Body of pancreas (tissue), 4 donors: ENCODE measurements around the gene SMIM17. TPM values are rescaled to one million over a fixed set of nuclear protein-coding genes. Genes with fewer than 3 reads are reported as not detected.
"Not testable (repeated sequence)": the region's sequence is repeated elsewhere in the genome, so short reads cannot be mapped to it uniquely, and the experiment has no call there.

ENCODE experiments used
- ATAC-seq: fragments of 150-250 bp; one replicate; pipeline ENCODE4 v1.9.1; 2016
- DNase-seq, 4 donors: peaks; one replicate each; pipeline ENCODE4 v3.0.0-alpha.2; 2019
- H3K27ac ChIP-seq, 4 donors: fragments of 200-600 bp; sonication (generic); 1 replicate in 3 of 4; 2 replicates in 1 of 4; pipeline versions ENCODE4 v1.5.1 to v1.6.1; 2016 to 2019; ENCODE audit warnings: mild to moderate bottlenecking in 1 of 4, mixed read lengths in 1 of 4, moderate library complexity in 1 of 4
- H3K27me3 ChIP-seq, 2 donors: fragments of 200-600 bp; sonication (generic); one replicate each; pipeline ENCODE4 v1.6.0; 2016; ENCODE audit warnings: mild to moderate bottlenecking in 1 of 2
- H3K36me3 ChIP-seq, 2 donors: fragments of 200-600 bp; sonication (generic); replicated peaks in 1 of 2; 2 replicates each; pipeline ENCODE4 v1.5.1; 2016; ENCODE audit warnings: low read depth in 2 of 2; ENCODE audit not compliant: insufficient read depth in 1 of 2
- H3K4me1 ChIP-seq: fragments of 200-600 bp; sonication (generic); one replicate; pipeline ENCODE4 v1.6.0; 2016
- H3K4me3 ChIP-seq, 2 donors: fragments of 200-600 bp; sonication (generic); 1 replicate in 1 of 2; 2 replicates in 1 of 2; pipeline ENCODE4 v1.5.1; 2016 to 2019
- H3K9me3 ChIP-seq, 3 donors: fragments of 200-600 bp; sonication (generic); 1 replicate in 2 of 3; 2 replicates in 1 of 3; pipeline ENCODE4 v1.5.1; 2016
- POLR2A ChIP-seq, 3 donors: fragments of 450-650 bp; IDR thresholded peaks; one replicate each; pipeline ENCODE4 v1.6.1; 2016; ENCODE audit warnings: antibody characterized with exemption in 3 of 3, mild to moderate bottlenecking in 2 of 3
- WGBS, 2 donors: methylation state at CpG; one replicate each; pipeline ENCODE4 v1.1.5; 2017; 5-methylcytosine and 5-hydroxymethylcytosine counted together
- intact Hi-C: fragments of 100-400 bp; cut with DNase I; formaldehyde crosslinking; loops from one replicate; pipeline ENCODE4 v1.15.1; 2023
- total RNA-seq, 2 donors: library from RNA; depleted of rRNA; stranded (reverse); fragments of >200 nt; gene quantifications; one replicate each; pipeline ENCODE4 v1.1.0, GENCODE V29; 2016
- TF ChIP-seq, protein P1 (sequence below), 7 experiments: fragments of 450-650 bp in 4 of 7; fragments of 200-600 bp in 3 of 7; sonication (generic) in 3 of 7; IDR thresholded peaks; one replicate each; pipeline ENCODE4 v1.5.1; 2016 to 2019; ENCODE audit warnings: antibody characterized with exemption in 7 of 7

The SMIM17 gene
- total RNA-seq, 2 donors from 2014 or later: not detected

- ATAC-seq: no peak
- peaks cover 10% of the 10 kb centered on the region for H3K4me1 ChIP-seq
- H3K27me3 ChIP-seq: no peaks in the 10 kb centered on the region
- WGBS, 2 donors: 65 to 74% methylated on average over 4 to 14 of the region's 17 CpGs
- intact Hi-C loops: no loop called here
- no peak overlapping the region for H3K4me3 ChIP-seq
- H3K9me3 ChIP-seq: no peaks in the 10 kb centered on the region
- no peak for DNase-seq
- no peak for TF ChIP-seq POLR2A (IDR thresholded peaks at IDR 0.05)
- TF ChIP-seq, protein P1, sequence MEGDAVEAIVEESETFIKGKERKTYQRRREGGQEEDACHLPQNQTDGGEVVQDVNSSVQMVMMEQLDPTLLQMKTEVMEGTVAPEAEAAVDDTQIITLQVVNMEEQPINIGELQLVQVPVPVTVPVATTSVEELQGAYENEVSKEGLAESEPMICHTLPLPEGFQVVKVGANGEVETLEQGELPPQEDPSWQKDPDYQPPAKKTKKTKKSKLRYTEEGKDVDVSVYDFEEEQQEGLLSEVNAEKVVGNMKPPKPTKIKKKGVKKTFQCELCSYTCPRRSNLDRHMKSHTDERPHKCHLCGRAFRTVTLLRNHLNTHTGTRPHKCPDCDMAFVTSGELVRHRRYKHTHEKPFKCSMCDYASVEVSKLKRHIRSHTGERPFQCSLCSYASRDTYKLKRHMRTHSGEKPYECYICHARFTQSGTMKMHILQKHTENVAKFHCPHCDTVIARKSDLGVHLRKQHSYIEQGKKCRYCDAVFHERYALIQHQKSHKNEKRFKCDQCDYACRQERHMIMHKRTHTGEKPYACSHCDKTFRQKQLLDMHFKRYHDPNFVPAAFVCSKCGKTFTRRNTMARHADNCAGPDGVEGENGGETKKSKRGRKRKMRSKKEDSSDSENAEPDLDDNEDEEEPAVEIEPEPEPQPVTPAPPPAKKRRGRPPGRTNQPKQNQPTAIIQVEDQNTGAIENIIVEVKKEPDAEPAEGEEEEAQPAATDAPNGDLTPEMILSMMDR (IDR thresholded peaks at IDR 0.05): no peak
- no peak overlapping the region for H3K27ac ChIP-seq
- H3K36me3 ChIP-seq: no peaks in the 10 kb centered on the region
These were observed 27.5 kb downstream of the SMIM17 start for GRCh38 chr19:56670401-56670960.

- DNase-seq (peak; percentile 24 to 82 (median 56)), ATAC-seq (peak; percentile 64)
- H3K27ac ChIP-seq: peak overlapping the region in 3 of 4 donors; percentile 53 to 66 (median 62)
These were observed 28.1 kb downstream of the SMIM17 start for GRCh38 chr19:56670961-56671612.

GRCh38 chr19:56671613-56671994, 28.6 kb downstream of the SMIM17 start, which contains the start of gene ZNF835:
Gene ZNF835, minus strand, starts transcription at chr19:56671757. Its CDS starts 6,559 bp downstream, at chr19:56665198.
- no peaks in the 10 kb centered on the region for H3K9me3 ChIP-seq
- peak within 1 kb of the TSS in 1 of 2 donors; percentile 2 for H3K4me3 ChIP-seq
- TF ChIP-seq POLR2A (IDR thresholded peaks at IDR 0.05): peak in 2 of 3 donors; percentile 51 to 65
- TF ChIP-seq, protein P1 (IDR thresholded peaks at IDR 0.05): peak in 2 of 7 experiments; percentile 20 to 40
- peak within 1 kb of the TSS in 3 of 4 donors; percentile 53 to 66 (median 62) for H3K27ac ChIP-seq
- H3K27me3 ChIP-seq: no peaks in the 10 kb centered on the region
- ATAC-seq: peak; percentile 89
- peaks cover 10% of the 10 kb centered on the region for H3K4me1 ChIP-seq
- intact Hi-C loops: no loop called here
- no peaks in the 10 kb centered on the region for H3K36me3 ChIP-seq
- WGBS, 2 donors: 0 to 1% methylated on average over 5 to 32 of the region's 32 CpGs
- peak; percentile 84 to 94 (median 89) for DNase-seq

More at GRCh38 chr19:56670961-56671612, 28.1 kb downstream of the SMIM17 start:
- Histone ChIP-seq H3K9me3 (no peaks in the 10 kb centered on the region), H3K27me3 (no peaks in the 10 kb centered on the region), H3K36me3 (no peaks in the 10 kb centered on the region), H3K4me1 (peaks cover 10% of the 10 kb centered on the region), H3K4me3 (peak overlapping the region in 1 of 2 donors; percentile 2)
- 3 to 15% methylated on average over 7 to 35 of the region's 35 CpGs for WGBS, 2 donors
- TF ChIP-seq, protein P1 (IDR thresholded peaks at IDR 0.05): peak in 1 of 7 experiments; percentile 7
- no peak for TF ChIP-seq POLR2A (IDR thresholded peaks at IDR 0.05)
- intact Hi-C loops: no loop called here

- H3K36me3 ChIP-seq, ATAC-seq, DNase-seq, H3K9me3 ChIP-seq, H3K4me3 ChIP-seq, intact Hi-C loops, H3K4me1 ChIP-seq, H3K27me3 ChIP-seq, H3K27ac ChIP-seq: not testable (repeated sequence)
- WGBS, 2 donors: 66 to 68% methylated on average over 2 of the region's 2 CpGs
These were observed 29.7 kb downstream of the SMIM17 start for GRCh38 chr19:56672610-56673009.

DNA sequence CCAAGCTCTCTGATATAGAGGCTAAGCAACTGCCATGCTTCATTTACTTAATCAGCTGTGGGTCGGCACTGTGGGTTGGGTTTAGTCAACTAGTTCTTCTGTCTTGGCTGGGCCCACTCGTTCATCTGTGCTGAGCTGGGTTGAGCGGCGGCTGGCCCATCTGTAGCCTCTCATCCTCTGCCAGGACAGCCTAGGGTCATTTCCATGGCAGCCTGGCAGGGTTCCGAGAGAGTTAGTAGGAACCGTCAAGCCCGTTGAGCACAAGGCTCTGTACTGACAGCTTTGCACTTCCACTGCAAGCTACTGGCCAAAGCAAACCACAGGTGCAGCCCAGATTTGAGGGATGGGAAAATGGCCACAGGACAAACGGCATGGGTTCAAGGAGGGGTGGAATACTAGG, 35.2 kb downstream of the SMIM17 start:
- intact Hi-C loops: no loop called here
- TF ChIP-seq POLR2A (IDR thresholded peaks at IDR 0.05): no peak
- TF ChIP-seq, protein P1 (IDR thresholded peaks at IDR 0.05): no peak
- 76 to 78% methylated on average over 7 to 8 of the region's 8 CpGs for WGBS, 2 donors

More for the DNA sequence above, 35.2 kb downstream of the SMIM17 start:
- ATAC-seq (no peak), DNase-seq (no peak)
- no peak overlapping the region for H3K4me3 ChIP-seq
- no peaks in the 10 kb centered on the region for H3K27me3 ChIP-seq
- H3K4me1 ChIP-seq: no peaks in the 10 kb centered on the region
- H3K27ac ChIP-seq: no peak overlapping the region
- no peaks in the 10 kb centered on the region for H3K36me3 ChIP-seq
- no peaks in the 10 kb centered on the region for H3K9me3 ChIP-seq
